ENCODE results near the gene PEX11G.

GRCh38 chr19:7469669-7470285, 19.1 kb downstream of the PEX11G start:
- TF ChIP-seq CTCF (conservative IDR thresholded peaks at IDR 0.05): no peak
- TF ChIP-seq ZFX (IDR thresholded peaks at IDR 0.05): no peak
